HG03520 (cell line): ENCODE results near the gene ADSS1.

Experiments used
- ATAC-seq: cut with Tn5 transposase; IDR thresholded peaks from one replicate; pipeline ENCODE4 v1.9.1; 2021; ENCODE audit warnings: mild to moderate bottlenecking, moderate library complexity; ENCODE audit not compliant: unreplicated experiment

Gene ADSS1

DNA sequence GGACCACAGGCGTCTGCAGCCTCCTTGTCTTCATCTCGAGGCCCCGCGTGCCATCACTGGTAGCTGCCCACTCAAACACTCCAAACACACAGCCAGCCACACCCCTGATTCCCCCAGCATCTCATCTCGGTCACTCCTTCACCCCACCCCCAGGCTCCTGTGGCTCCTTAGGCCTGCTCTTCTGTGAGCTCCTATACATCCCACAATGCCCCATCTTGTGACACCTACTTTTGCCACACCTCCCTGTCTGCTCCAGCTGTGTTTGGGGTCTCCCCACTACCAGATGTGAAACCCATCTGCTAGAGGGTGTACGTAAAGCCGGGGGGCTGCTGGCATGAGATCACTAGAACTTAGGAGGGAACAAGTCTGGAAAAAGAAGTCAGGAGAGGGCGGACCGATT, 67.4 kb downstream of the ADSS1 start:
- ATAC-seq, result no peak

DNA sequence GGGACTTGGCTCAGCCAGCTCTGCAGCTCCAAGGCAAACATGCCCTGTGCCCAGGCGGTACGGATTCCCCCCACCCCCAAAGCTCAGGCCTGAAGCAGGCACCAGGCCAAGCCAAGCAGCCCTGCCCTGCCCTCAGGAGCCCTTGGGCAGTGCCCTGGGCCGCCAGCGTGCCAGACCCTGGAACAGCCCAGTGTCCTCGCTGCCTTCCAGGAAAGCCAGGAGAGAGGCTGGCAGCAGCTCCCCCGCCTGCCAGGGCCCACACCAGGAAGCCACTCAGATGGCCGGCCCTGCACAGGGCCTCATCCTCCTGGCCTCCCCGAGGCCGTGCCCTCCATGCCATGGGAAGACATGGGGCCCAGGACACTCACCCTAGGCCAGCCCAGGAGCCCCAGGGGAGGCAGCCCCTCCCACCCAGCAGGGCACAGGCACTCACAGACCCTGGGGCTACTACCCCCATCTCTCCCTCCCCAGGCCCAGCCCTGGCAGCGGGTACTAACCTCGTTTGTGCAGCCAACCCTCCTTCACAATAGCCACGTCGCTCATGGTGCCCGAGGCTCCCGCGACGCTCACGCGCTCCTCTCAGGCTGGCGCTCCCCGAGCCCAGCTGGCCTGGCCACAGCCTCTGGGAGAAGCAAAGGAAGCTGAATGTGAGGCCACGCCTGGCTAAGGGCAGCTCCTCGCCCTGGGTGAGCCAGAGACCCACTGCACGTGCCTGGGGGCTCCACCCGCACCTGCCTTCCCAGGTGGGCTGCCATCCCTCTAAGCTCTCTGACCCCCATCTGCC, 68.3 kb downstream of the ADSS1 start:
- no peak for ATAC-seq

DNA sequence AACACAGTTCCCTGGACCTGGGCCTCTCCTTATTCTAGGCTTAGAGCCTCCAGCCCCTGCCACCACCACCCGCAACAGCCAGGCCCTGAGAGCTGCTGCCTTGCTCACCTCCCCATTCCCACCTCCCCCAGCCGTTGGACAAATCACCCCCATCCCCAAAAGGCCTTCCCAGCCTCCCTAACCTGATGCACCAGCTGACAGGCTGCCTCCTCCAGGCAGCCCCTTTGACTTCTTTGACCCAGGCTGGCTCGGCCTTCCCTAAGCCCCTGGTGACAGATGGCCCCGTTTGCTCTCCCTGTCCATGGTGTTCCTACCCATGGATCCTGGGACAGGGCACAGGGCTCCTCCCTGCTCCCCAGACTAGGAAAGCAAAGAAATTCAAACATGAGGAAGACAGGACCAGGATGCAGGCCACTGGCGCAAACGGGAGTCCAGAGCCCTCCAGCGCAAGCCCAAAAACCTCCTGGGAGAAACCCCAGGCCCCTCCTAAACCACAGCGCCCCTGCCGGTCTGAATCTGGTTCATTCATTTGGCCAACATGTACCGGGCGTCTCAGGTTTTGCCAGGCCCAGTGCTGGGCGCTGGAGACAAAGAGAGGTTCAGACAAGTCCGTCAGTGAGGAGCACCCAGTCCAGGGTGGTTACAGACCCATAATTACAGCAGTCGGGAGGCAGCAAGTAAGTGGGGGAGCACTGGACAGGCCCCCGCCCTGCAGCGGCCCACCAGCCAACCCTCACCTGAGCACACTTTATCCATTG, 69.1 kb downstream of the ADSS1 start:
- ATAC-seq, result no peak

DNA sequence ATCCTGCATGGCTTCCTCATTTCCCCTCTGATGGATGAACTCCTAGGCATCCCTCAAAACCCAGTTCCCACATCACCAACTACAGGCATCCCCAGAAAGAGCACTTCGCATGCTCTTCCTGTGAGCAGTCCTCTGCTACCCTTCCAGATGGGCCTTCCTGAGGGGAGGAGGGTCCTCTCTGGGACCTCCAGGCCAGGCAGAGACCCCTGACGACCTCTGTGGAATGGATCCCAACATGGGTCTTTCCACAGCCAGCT, 69.6 kb downstream of the ADSS1 start:
- ATAC-seq, result no peak

DNA sequence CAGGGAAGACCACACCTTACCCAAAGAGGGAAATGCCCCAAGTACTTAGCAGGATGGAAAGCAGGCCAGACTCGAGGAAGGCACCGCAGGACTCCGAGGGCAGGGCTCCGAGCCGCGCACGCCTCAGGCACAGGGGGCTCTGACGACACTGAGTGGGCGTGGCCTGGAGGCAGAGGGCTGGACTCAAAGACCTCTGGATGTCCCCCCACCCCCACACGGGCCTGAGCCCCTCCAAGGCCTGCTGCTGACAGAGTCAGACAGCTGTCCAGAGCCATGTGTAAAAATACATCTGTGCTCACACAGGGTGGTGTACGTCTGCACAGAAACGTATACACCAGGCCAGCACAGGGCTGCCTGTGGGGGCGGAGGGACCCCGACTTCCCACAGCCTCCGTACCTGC, 70.1 kb downstream of the ADSS1 start:
- no peak for ATAC-seq

DNA sequence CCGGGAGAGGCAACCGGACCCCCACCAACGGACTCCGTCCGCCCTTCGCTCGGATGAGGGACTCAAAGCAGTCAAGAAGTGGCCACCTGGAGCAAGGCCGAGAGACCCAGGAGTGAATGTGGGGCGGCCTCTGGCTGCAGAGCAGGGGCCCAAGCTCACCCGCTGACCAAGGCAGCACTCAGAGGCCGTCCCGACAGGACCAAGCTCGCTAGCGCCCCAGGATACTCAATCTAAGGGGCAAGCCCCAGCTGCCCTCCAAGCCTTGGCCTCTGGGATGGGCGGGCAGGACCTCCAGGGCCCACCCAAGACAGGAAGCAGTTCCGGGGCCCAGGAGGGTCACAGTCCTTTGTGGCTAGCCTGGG, 70.6 kb downstream of the ADSS1 start:
- no peak for ATAC-seq

DNA sequence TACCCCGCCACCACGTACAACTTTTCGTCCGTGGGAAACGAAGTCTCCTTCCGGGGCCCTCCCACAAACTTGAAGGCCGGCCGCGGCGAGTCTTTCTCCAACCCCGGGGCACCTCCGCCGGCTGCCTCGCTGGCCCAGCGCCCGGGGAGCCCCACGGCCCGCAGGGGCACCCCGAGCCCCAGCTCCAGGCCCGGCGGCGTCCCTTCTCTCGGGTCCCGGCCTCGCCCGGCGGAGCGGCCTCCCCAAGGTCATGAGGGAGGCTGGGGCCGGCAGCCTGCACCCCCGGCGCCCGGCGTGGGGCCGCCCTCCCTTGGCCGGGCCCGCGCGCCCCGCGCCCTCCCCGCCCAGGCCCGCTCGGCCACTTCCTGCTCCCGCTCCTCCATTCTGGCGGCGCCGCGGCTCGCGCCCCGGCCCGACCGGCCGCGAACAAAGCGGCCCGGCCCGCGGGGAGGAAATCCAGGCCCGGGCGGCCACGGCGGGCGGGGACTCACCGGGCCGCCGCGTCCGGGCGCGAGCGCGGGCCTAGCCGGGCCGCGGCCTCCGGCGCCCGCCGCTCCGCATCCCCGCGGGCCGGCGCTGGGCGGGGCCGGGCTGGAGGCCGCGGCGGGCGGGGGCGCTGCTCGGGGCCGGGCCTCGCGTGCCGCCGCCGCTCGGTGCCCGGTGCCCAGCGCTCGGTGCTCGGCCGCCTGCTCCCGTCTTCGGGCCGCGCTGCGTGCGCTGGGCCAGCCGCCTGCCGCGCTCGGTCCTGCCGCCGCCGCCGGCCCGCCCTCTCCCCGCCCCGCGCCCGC, 71.2 kb downstream of the ADSS1 start, which contains the start of gene AKT1:
Gene AKT1, minus strand, starts transcription at position 756 of the 788 bp plus-strand sequence. CDS start 3,105 bp downstream, outside the sequence.
- peak; percentile 22 for ATAC-seq

DNA sequence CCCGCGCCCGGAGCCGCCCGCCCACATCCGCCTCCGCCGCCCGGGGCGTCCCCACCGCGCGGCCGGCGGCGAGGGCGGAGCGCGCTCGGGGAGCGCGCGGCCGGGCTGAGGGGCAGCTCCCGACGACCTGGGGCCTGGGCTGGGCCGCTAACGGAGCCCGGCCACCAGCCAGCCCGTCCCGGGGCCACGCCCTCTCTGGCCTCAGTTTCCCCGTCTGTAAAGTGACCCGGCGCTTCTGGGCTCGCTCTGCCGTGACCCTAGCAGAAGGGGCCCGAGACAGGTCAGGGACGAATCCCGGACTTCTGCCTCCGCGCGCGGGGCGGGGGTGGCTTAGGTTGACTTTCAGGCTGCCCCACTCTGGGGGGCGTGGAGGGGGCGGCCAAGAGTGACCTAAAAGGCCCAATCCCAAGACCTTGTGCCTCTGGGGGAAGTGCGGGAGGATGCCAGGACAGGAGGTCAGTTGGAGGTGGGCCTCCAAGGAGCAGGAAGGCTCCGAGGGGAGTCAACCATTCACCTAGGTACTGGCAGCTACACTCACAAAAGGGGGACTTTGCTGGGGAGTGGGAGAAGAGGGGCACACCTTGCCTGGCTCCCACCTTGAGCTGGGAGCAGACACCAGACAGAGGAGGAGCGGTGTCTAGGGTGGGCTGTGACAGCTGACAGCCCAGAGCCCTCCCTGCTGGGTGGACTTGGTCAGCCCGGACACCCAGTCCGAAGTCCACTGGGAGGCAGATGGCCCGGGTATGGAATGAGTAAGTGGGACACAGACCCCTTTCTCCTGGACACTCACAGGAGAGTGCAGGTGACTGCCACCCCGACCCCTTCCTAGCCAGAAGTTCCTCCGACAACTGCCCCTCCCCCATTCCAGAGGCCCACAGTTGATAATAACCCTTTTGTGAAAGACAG, 72.0 kb downstream of the ADSS1 start:
- peak; percentile 30 for ATAC-seq

DNA sequence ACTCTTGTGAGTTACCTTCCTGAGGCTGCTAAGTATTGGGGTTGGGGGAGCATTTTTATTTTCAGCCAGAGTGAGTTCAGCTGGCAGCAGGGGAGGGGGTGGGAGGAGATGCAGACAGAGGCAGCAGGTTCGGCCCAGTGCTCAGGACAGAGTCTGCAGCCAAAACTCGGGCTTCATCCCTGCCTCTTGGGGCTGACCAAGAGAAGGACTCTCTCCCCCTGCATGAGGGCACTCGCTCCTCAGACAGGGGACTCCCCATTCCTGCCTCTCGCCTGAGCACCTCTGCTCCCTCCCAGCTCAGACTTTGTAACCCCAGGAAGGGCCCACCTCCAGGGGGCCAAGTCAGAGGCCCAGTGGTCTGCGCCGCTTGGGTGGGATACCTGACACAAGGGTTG, 72.7 kb downstream of the ADSS1 start:
- ATAC-seq, result no peak
